Spleen (tissue), 11 donors: ENCODE results near the gene GLT8D1. TPM values are rescaled to one million over a fixed set of nuclear protein-coding genes. Genes with fewer than 3 reads are reported as not detected.

Source experiments
- DNase-seq: peaks from one replicate; pipeline ENCODE4 v3.0.0-alpha.2; 2020
- H3K27ac ChIP-seq, 8 donors: fragments of 200-600 bp; sonication (generic) in 7 of 8; 1 replicate in 4 of 8; 2 replicates in 4 of 8; pipeline versions ENCODE4 v1.5.0 to v1.8.0; 2016 to 2021; ENCODE audit warnings: inconsistent platforms in 4 of 8, mild to moderate bottlenecking in 4 of 8, moderate library complexity in 1 of 8
- H3K27me3 ChIP-seq, 7 donors: fragments of 200-600 bp; sonication (generic) in 6 of 7; replicated peaks in 1 of 7; 1 replicate in 4 of 7; 2 replicates in 3 of 7; pipeline versions ENCODE4 v1.5.0 to v1.8.0; 2016 to 2021; ENCODE audit warnings: inconsistent platforms in 3 of 7, mild to moderate bottlenecking in 1 of 7
- H3K36me3 ChIP-seq, 6 donors: fragments of 200-600 bp; sonication (generic) in 5 of 6; 1 replicate in 4 of 6; 2 replicates in 2 of 6; pipeline versions ENCODE4 v1.5.0 to v1.8.0; 2016 to 2021; ENCODE audit warnings: inconsistent platforms in 2 of 6
- H3K4me1 ChIP-seq, 6 donors: fragments of 200-600 bp; sonication (generic) in 5 of 6; 1 replicate in 3 of 6; 2 replicates in 3 of 6; pipeline versions ENCODE4 v1.5.0 to v1.8.0; 2016 to 2021; ENCODE audit warnings: inconsistent platforms in 3 of 6
- H3K4me3 ChIP-seq, 8 donors: fragments of 200-600 bp; sonication (generic) in 7 of 8; 1 replicate in 4 of 8; 2 replicates in 4 of 8; pipeline versions ENCODE4 v1.5.0 to v1.8.0; 2016 to 2021; ENCODE audit warnings: inconsistent platforms in 4 of 8, mild to moderate bottlenecking in 4 of 8, moderate library complexity in 2 of 8
- H3K9me3 ChIP-seq, 8 donors: fragments of 200-600 bp; sonication (generic) in 7 of 8; 1 replicate in 4 of 8; 2 replicates in 4 of 8; pipeline versions ENCODE4 v1.5.0 to v1.8.0; 2016 to 2021; ENCODE audit warnings: inconsistent platforms in 4 of 8
- POLR2A ChIP-seq, 3 donors: fragments of 450-650 bp; IDR thresholded peaks; one replicate each; pipeline ENCODE4 v1.5.1; 2017; ENCODE audit warnings: antibody characterized with exemption in 3 of 3, mild to moderate bottlenecking in 1 of 3
- POLR2AphosphoS5 ChIP-seq, 3 donors: sonication (generic); formaldehyde crosslinking; IDR thresholded peaks; one replicate each; pipeline ENCODE4 v1.5.1; 2017; ENCODE audit warnings: antibody characterized with exemption in 3 of 3
- WGBS, 5 donors: extraction: QIAGEN DNeasy Blood & Tissue Kit in 3 of 5; methylation state at CpG; one replicate each; pipeline versions ENCODE4 v1.1.5 to v1.1.7; 2013 to 2018; 5-methylcytosine and 5-hydroxymethylcytosine counted together
- intact Hi-C: fragments of 100-400 bp; cut with DNase I; formaldehyde crosslinking; loops from one replicate; pipeline ENCODE4 v1.15.0; 2023; ENCODE audit warnings: low total_unique reads
- polyA plus RNA-seq, 3 donors: library from polyadenylated mRNA; stranded (reverse); fragments of 200-250 nt; gene quantifications; one replicate each; pipeline ENCODE4 v1.2.1, GENCODE V29; 2013
- total RNA-seq, 7 donors: library from RNA; depleted of rRNA in 3 of 7; stranded (reverse); fragments of >200 nt in 3 of 7; fragmentation: NEBNext Ultra II Directional in 4 of 7; extraction: Animal tissue kit (Norgen Biotek cat#: 25700) in 4 of 7; gene quantifications; one replicate each; pipeline versions ENCODE4 v1.1.0 to v1.2.1, GENCODE V29; 2016 to 2021
- TF ChIP-seq, protein P1 (sequence below), 11 experiments: fragments of 200-600 bp in 7 of 11; fragments of 450-650 bp in 4 of 11; sonication (generic) in 4 of 11; IDR thresholded peaks in 8 of 11; conservative IDR thresholded peaks in 3 of 11; 1 replicate in 7 of 11; 2 replicates in 4 of 11; pipeline versions ENCODE4 v1.4.0 to v1.8.0; 2016 to 2021; ENCODE audit warnings: antibody characterized with exemption in 11 of 11, inconsistent platforms in 4 of 11, mild to moderate bottlenecking in 1 of 11
- donor health status: healthy with polysubstance abuse.
- donor health status: DM: no; HTN: no; CAD: no; lungs with moderate emphysema.
- donor health status: DM: no; HTN: no; CAD: no.
- donor health status: Bipolar disorder and iron deficiency.
- donor health status: healthy.
- donor health status: DM: no; HTN: no; CAD: no.
- donor health status: DM: yes; HTN: yes; CAD: no.

The GLT8D1 gene
- total and polyA plus RNA-seq, 10 donors = 21.8 to 53.9 (median 30.9) TPM

DNA sequence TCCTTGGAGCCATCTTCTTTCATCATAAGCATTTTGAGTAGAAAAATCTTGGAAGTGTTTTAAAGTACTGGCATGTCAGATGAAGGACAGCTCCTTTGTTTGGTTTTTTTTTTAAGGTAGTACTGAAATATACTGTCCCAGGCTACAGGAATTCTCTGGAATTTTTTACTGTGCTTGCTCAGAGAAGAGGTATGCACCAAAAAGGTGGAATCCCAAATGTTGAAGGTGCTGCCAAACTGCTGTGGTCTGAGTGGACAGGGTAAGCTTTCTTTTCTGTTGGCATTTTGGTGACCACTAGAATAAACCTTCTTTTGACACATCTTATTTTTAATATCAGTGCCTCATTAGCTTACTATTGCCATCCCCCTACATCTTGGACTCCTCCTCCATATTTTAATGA is 12.5 kb downstream of the GLT8D1 start:
- Histone ChIP-seq H3K36me3 (peaks cover 6 to 100% (median 94%) of the 10 kb centered on the region in 6 donors), H3K27ac (no peak overlapping the region), H3K4me1 (peaks cover 0 to 33% (median under 1%) of the 10 kb centered on the region in 6 donors), H3K4me3 (no peak overlapping the region), H3K27me3 (no peaks in the 10 kb centered on the region), H3K9me3 (no peaks in the 10 kb centered on the region)
- intact Hi-C loops = no loop called here
- TF ChIP-seq, protein P1, sequence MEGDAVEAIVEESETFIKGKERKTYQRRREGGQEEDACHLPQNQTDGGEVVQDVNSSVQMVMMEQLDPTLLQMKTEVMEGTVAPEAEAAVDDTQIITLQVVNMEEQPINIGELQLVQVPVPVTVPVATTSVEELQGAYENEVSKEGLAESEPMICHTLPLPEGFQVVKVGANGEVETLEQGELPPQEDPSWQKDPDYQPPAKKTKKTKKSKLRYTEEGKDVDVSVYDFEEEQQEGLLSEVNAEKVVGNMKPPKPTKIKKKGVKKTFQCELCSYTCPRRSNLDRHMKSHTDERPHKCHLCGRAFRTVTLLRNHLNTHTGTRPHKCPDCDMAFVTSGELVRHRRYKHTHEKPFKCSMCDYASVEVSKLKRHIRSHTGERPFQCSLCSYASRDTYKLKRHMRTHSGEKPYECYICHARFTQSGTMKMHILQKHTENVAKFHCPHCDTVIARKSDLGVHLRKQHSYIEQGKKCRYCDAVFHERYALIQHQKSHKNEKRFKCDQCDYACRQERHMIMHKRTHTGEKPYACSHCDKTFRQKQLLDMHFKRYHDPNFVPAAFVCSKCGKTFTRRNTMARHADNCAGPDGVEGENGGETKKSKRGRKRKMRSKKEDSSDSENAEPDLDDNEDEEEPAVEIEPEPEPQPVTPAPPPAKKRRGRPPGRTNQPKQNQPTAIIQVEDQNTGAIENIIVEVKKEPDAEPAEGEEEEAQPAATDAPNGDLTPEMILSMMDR (IDR thresholded peaks at IDR 0.05 in 8 of 11, conservative IDR thresholded peaks at IDR 0.05 in 3 of 11) = no peak
- TF ChIP-seq POLR2A (IDR thresholded peaks at IDR 0.05) = no peak
- no peak for DNase-seq

DNA sequence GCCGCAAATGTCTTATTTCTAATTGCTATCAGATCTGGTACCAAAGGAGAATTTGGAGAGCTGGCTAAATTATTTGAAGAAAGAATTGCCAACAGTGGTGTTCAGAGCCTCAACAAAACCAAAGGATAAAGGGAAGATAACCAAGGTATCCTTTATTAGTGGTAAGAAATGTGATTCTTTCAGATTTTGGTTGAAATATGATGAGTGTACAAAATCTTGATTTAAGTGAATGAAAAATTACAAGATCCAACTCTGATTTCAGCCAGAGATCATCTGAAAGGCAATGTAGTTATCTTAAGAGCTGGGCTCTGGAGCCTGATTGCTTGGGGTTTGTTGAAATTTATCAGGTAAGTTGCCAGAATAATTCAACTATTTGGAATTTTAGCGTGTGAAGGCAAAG is 15.0 kb downstream of the GLT8D1 start:
- Histone ChIP-seq H3K9me3 (no peaks in the 10 kb centered on the region), H3K27me3 (no peaks in the 10 kb centered on the region), H3K27ac (no peak overlapping the region), H3K4me1 (peaks cover 10 to 37% (median 19%) of the 10 kb centered on the region in 6 donors), H3K4me3 (no peak overlapping the region), H3K36me3 (peaks cover 6 to 89% (median 82%) of the 10 kb centered on the region in 6 donors)
- no peak for DNase-seq
- TF ChIP-seq, protein P1 (IDR thresholded peaks at IDR 0.05 in 8 of 11, conservative IDR thresholded peaks at IDR 0.05 in 3 of 11) = no peak
- TF ChIP-seq POLR2AphosphoS5 (IDR thresholded peaks at IDR 0.05) (no peak), POLR2A (IDR thresholded peaks at IDR 0.05) (no peak)
- 92 to 98% (median 95%) methylated on average over 2 of the region's 2 CpGs for WGBS, 5 donors
- intact Hi-C loops = no loop called here

DNA sequence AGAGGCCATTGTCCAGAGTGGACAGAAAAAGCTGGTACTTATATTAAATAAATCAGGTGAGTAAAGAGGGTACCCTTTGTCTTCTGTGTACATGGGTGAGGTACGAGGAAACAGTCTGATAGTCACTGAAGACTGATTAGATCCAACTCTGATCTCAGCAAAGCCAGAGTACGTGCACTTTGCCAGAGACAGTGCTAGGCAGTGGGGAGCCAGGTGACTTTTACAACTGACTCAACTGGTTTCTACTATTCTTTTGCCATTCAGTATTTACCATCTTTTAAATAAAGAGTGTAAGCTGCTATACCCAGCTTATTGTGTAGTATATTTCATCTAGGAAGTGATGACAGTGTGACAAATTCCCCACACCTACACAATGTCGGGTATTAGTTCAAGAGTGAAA is 16.4 kb downstream of the GLT8D1 start:
- intact Hi-C loops = no loop called here
- H3K9me3 ChIP-seq = no peaks in the 10 kb centered on the region

GRCh38 chr3:52688266-52688665 is 17.3 kb downstream of the GLT8D1 start:
- H3K36me3 ChIP-seq = peaks cover 6 to 66% (median 61%) of the 10 kb centered on the region in 6 donors
- intact Hi-C loops = no loop called here
- H3K27ac ChIP-seq = no peak overlapping the region
- peaks cover 21 to 57% (median 39%) of the 10 kb centered on the region in 6 donors for H3K4me1 ChIP-seq
- no peaks in the 10 kb centered on the region for H3K27me3 ChIP-seq
- 74 to 91% (median 83%) methylated on average over 6 of the region's 6 CpGs for WGBS, 5 donors
- no peak for DNase-seq
- no peak for TF ChIP-seq POLR2A (IDR thresholded peaks at IDR 0.05)
- no peak overlapping the region for H3K4me3 ChIP-seq
- no peaks in the 10 kb centered on the region for H3K9me3 ChIP-seq

More for the DNA sequence above, 16.4 kb downstream of the GLT8D1 start:
- H3K4me3 ChIP-seq = no peak overlapping the region
- DNase-seq = no peak
- H3K36me3 ChIP-seq = peaks cover 6 to 75% (median 69%) of the 10 kb centered on the region in 6 donors
- TF ChIP-seq POLR2A (IDR thresholded peaks at IDR 0.05) (no peak), POLR2AphosphoS5 (IDR thresholded peaks at IDR 0.05) (no peak)
- TF ChIP-seq, protein P1 (IDR thresholded peaks at IDR 0.05 in 8 of 11, conservative IDR thresholded peaks at IDR 0.05 in 3 of 11) = no peak
- peaks cover 18 to 48% (median 30%) of the 10 kb centered on the region in 6 donors for H3K4me1 ChIP-seq
- H3K27ac ChIP-seq = no peak overlapping the region
- no peaks in the 10 kb centered on the region for H3K27me3 ChIP-seq
- whole genome bisulfite sequencing, 5 donors = 82 to 93% (median 88%) methylated on average over 3 of the region's 3 CpGs
